H9 (cell line): Measurements from ENCODE around the gene GPR137. TPM values are rescaled to one million over a fixed set of nuclear protein-coding genes. Genes with fewer than 3 reads are reported as not detected.
A peak's percentile ranks its signal among the peaks of the same experiment; 100 is the strongest.

Source experiments
- DNase-seq: peaks from one replicate; pipeline ENCODE4 v3.0.0-alpha.2; 2017
- H2AFZ ChIP-seq: one replicate; pipeline ENCODE4 v1.6.1; 2013; ENCODE audit warnings: mild to moderate bottlenecking, low read length, control low read depth, moderate library complexity
- H2AK5ac ChIP-seq: 2 replicates; pipeline ENCODE4 v1.6.1; 2013; ENCODE audit warnings: low read length, control low read depth, mixed read lengths; ENCODE audit not compliant: insufficient read length
- H2BK120ac ChIP-seq: one replicate; pipeline ENCODE4 v1.6.1; 2013; ENCODE audit warnings: low read depth, mild to moderate bottlenecking, low read length, control low read depth, inconsistent platforms; ENCODE audit not compliant: poor library complexity, severe bottlenecking
- H2BK12ac ChIP-seq: 2 replicates; pipeline ENCODE4 v1.6.1; 2013; ENCODE audit warnings: low read length, control low read depth, mixed read lengths, low read depth; ENCODE audit not compliant: insufficient read length
- H2BK15ac ChIP-seq: 2 replicates; pipeline ENCODE4 v1.6.1; 2013; ENCODE audit warnings: low read depth, low read length, control low read depth
- H2BK20ac ChIP-seq: one replicate; pipeline ENCODE4 v1.6.1; 2013; ENCODE audit warnings: low read depth, mild to moderate bottlenecking, low read length, control low read depth, inconsistent platforms; ENCODE audit not compliant: poor library complexity, severe bottlenecking
- H2BK5ac ChIP-seq: 2 replicates; pipeline ENCODE4 v1.6.1; 2013; ENCODE audit warnings: low read length, control low read depth, mixed read lengths; ENCODE audit not compliant: insufficient read length
- H3K14ac ChIP-seq: 2 replicates; pipeline ENCODE4 v1.6.1; 2013; ENCODE audit warnings: low read length, control low read depth; ENCODE audit not compliant: insufficient read depth
- H3K18ac ChIP-seq: 2 replicates; pipeline ENCODE4 v1.6.1; 2013; ENCODE audit warnings: low read depth, mild to moderate bottlenecking, mixed read lengths, low read length, control low read depth; ENCODE audit not compliant: insufficient read length
- H3K23ac ChIP-seq: 2 replicates; pipeline ENCODE4 v1.6.1; 2013; ENCODE audit warnings: low read length, control low read depth, mixed read lengths, low read depth; ENCODE audit not compliant: insufficient read length
- H3K23me2 ChIP-seq: 2 replicates; pipeline ENCODE4 v1.6.1; 2013; ENCODE audit warnings: low read depth, mild to moderate bottlenecking, mixed read lengths, low read length, control low read depth; ENCODE audit not compliant: insufficient read length, poor library complexity, severe bottlenecking
- H3K27ac ChIP-seq: 2 replicates; pipeline ENCODE4 v1.5.1; 2013; ENCODE audit warnings: low read length, control low read depth, mixed read lengths, low read depth; ENCODE audit not compliant: insufficient read length
- H3K27me3 ChIP-seq: 2 replicates; pipeline ENCODE4 v1.6.1; 2013; ENCODE audit warnings: low read length, control low read depth, inconsistent platforms; ENCODE audit not compliant: insufficient read depth
- H3K4ac ChIP-seq: 2 replicates; pipeline ENCODE4 v1.6.1; 2013; ENCODE audit warnings: low read depth, mild to moderate bottlenecking, control low read depth, inconsistent platforms, low read length, moderate library complexity
- H3K4me1 ChIP-seq: 2 replicates; pipeline ENCODE4 v1.6.1; 2013; ENCODE audit warnings: low read length, control low read depth, inconsistent platforms; ENCODE audit not compliant: insufficient read depth
- H3K4me2 ChIP-seq: 2 replicates; pipeline ENCODE4 v1.6.1; 2013; ENCODE audit warnings: low read length, control low read depth, mixed read lengths; ENCODE audit not compliant: insufficient read length, insufficient read depth
- H3K56ac ChIP-seq: 2 replicates; pipeline ENCODE4 v1.6.1; 2013; ENCODE audit warnings: low read depth, mild to moderate bottlenecking, mixed read lengths, low read length, control low read depth; ENCODE audit not compliant: insufficient read length
- H3K79me1 ChIP-seq: 2 replicates; pipeline ENCODE4 v1.6.1; 2013; ENCODE audit warnings: low read depth, mild to moderate bottlenecking, moderate library complexity, low read length, control low read depth, inconsistent platforms; ENCODE audit not compliant: insufficient read depth, poor library complexity, severe bottlenecking
- H3K79me2 ChIP-seq: 2 replicates; pipeline ENCODE4 v1.6.1; 2013; ENCODE audit warnings: low read length, control low read depth, inconsistent platforms; ENCODE audit not compliant: insufficient read depth
- H3K9ac ChIP-seq: 2 replicates; pipeline ENCODE4 v1.6.1; 2013; ENCODE audit warnings: low read length, control low read depth, mixed read lengths; ENCODE audit not compliant: insufficient read length; ENCODE audit errors: extremely low read depth
- H3K9me3 ChIP-seq: one replicate; pipeline ENCODE4 v1.6.1; 2013; ENCODE audit warnings: low read depth, low read length, inconsistent platforms; ENCODE audit not compliant: control insufficient read depth
- H3T11ph ChIP-seq: one replicate; pipeline ENCODE4 v1.6.1; 2013; ENCODE audit warnings: mild to moderate bottlenecking, low read length, control low read depth, inconsistent platforms
- H4K20me1 ChIP-seq: one replicate; pipeline ENCODE4 v1.6.1; 2013; ENCODE audit not compliant: control insufficient read depth, insufficient read length, insufficient read depth
- H4K5ac ChIP-seq: 2 replicates; pipeline ENCODE4 v1.6.1; 2013; ENCODE audit warnings: low read depth, mild to moderate bottlenecking, mixed read lengths, low read length, control low read depth; ENCODE audit not compliant: insufficient read length
- H4K8ac ChIP-seq: replicated peaks from 2 replicates; pipeline ENCODE4 v1.6.1; 2013; ENCODE audit warnings: low read length, control low read depth, mixed read lengths, low read depth; ENCODE audit not compliant: insufficient read length
- H4K91ac ChIP-seq: 2 replicates; pipeline ENCODE4 v1.6.1; 2013; ENCODE audit warnings: low read depth, mild to moderate bottlenecking, moderate library complexity, mixed read lengths, low read length, control low read depth; ENCODE audit not compliant: insufficient read length
- H3K27ac Mint-ChIP-seq, 3 experiments: 2 replicates in 2 of 3; 3 replicates in 1 of 3; pipeline ENCODE4 v1.8.0; 2020 to 2021; ENCODE audit warnings: mixed read lengths in 3 of 3, mild to moderate bottlenecking in 1 of 3, moderate library complexity in 1 of 3
- H3K27me3 Mint-ChIP-seq: 2 replicates; pipeline ENCODE4 v1.8.0; 2021; ENCODE audit warnings: low read depth, mild to moderate bottlenecking, moderate library complexity, mixed read lengths
- H3K36me3 Mint-ChIP-seq, 3 experiments: 2 replicates in 2 of 3; 3 replicates in 1 of 3; pipeline ENCODE4 v1.8.0; 2020 to 2021; ENCODE audit warnings: low read depth in 3 of 3, mixed read lengths in 3 of 3; ENCODE audit not compliant: insufficient read depth in 1 of 3
- H3K4me1 Mint-ChIP-seq, 2 experiments: 2 replicates each; pipeline ENCODE4 v1.8.0; 2020; ENCODE audit warnings: mixed read lengths in 2 of 2
- H3K4me3 Mint-ChIP-seq, 2 experiments: 2 replicates in 1 of 2; 3 replicates in 1 of 2; pipeline ENCODE4 v1.8.0; 2020 to 2021; ENCODE audit warnings: mild to moderate bottlenecking in 2 of 2, mixed read lengths in 2 of 2, moderate library complexity in 1 of 2
- H3K9me3 Mint-ChIP-seq, 2 experiments: 2 replicates in 1 of 2; 3 replicates in 1 of 2; pipeline ENCODE4 v1.8.0; 2020; ENCODE audit warnings: mild to moderate bottlenecking in 2 of 2, mixed read lengths in 2 of 2, moderate library complexity in 1 of 2
- CTCF ChIP-seq: fragments of 200-600 bp; sonication (generic); conservative IDR thresholded peaks from 3 replicates; pipeline ENCODE4 v1.8.0; 2021; ENCODE audit warnings: antibody characterized with exemption, mild to moderate bottlenecking
- WGBS: extraction: QIAGEN DNeasy Blood & Tissue Kit; methylation state at CpG from one replicate; pipeline ENCODE4 v1.1.7; 2013; ENCODE audit warnings: missing lambda C conversion rate, low lambda C conversion rate, mixed read lengths; ENCODE audit not compliant: insufficient read length; ENCODE audit errors: extremely low coverage; 5-methylcytosine and 5-hydroxymethylcytosine counted together
- total RNA-seq: library from RNA; stranded (reverse); gene quantifications from 2 replicates; pipeline ENCODE4 v1.2.1, GENCODE V29; 2021

Gene GPR137
- total RNA-seq, 1 experiment from 2014 or later: 39.6 TPM

GRCh38 chr11:64246871-64247728 is 38.5 kb upstream of the GPR137 start, which contains the start of gene PPP1R14B:
Gene PPP1R14B, minus strand, starts transcription at chr11:64246943. Its CDS starts 270 bp downstream, at chr11:64246673.
- no peak within 1 kb of the TSS for H3K56ac ChIP-seq
- peak within 1 kb of the TSS; percentile 33 for H3K18ac ChIP-seq
- Mint-ChIP-seq H3K27ac (peak within 1 kb of the TSS; percentile 95 to 98 (median 96)), H3K4me3 (peak within 1 kb of the TSS; percentile 88 to 94), H3K27me3 (no peaks in the 10 kb centered on the region), H3K36me3 (peaks cover 12 to 22% (median 13%) of the 10 kb centered on the region in 3 experiments; a peak in 6 of 7 replicates), H3K4me1 (peaks cover 40 to 53% of the 10 kb centered on the region in 2 experiments), H3K9me3 (no peaks in the 10 kb centered on the region; a peak in 1 of 5 replicates)
- H3K9me3 ChIP-seq: no peaks in the 10 kb centered on the region
- peaks cover 9% of the 10 kb centered on the region; the same call in 1 of the 2 replicates for H3K4me1 ChIP-seq
- no peak within 1 kb of the TSS for H3K23ac ChIP-seq
- no peak within 1 kb of the TSS for H2BK20ac ChIP-seq
- WGBS: no CpG with 5 or more reads among the region's 74 CpGs
- no peak within 1 kb of the TSS for H4K91ac ChIP-seq
- no peak within 1 kb of the TSS for H2BK12ac ChIP-seq
- H2BK120ac ChIP-seq: no peak within 1 kb of the TSS
- peak within 1 kb of the TSS; percentile 37 for H3K14ac ChIP-seq
- H2BK15ac ChIP-seq: no peak within 1 kb of the TSS
- H3K79me2 ChIP-seq: peaks cover 9% of the 10 kb centered on the region; the same call in 1 of the 2 replicates
- H2AK5ac ChIP-seq: no peak within 1 kb of the TSS
- H2AFZ ChIP-seq: peak within 1 kb of the TSS; percentile 43
- no peak within 1 kb of the TSS for H3K4ac ChIP-seq
- TF ChIP-seq CTCF: peak; percentile 39; the same call in 2 of the 3 replicates
- peaks cover 3% of the 10 kb centered on the region for H3K79me1 ChIP-seq
- H3K23me2 ChIP-seq: peaks cover 28% of the 10 kb centered on the region
- H3K9ac ChIP-seq: peak within 1 kb of the TSS; percentile 59
- no peaks in the 10 kb centered on the region for H3K27me3 ChIP-seq
- no peaks in the 10 kb centered on the region for H4K20me1 ChIP-seq
- H4K8ac ChIP-seq: no peak within 1 kb of the TSS
- H2BK5ac ChIP-seq: no peak within 1 kb of the TSS
- H3T11ph ChIP-seq: no peak within 1 kb of the TSS
- H4K5ac ChIP-seq: no peak within 1 kb of the TSS
- DNase-seq: peak; percentile 95
- no peak within 1 kb of the TSS for H3K27ac ChIP-seq
- H3K4me2 ChIP-seq: peak within 1 kb of the TSS; percentile 99
